D721Med (cell line): ENCODE results near the gene EEF1A1.
"Not testable (repeated sequence)": the region's sequence is repeated elsewhere in the genome, so short reads cannot be mapped to it uniquely, and the experiment has no call there.

Experiments used
- DNase-seq: peaks from one replicate; pipeline ENCODE4 v3.0.0; 2011; ENCODE audit warnings: low spot score; ENCODE audit not compliant: insufficient read length
- FAIRE-seq: peaks from 2 replicates; lab custom pipeline; 2011; peaks lifted over from hg19 to GRCh38; lab: Jason Lieb, UNC
- CTCF ChIP-seq: IDR thresholded peaks from 2 replicates; pipeline ENCODE4 v1.5.1; 2012; ENCODE audit warnings: mild to moderate bottlenecking, control low read depth; ENCODE audit not compliant: insufficient read depth; ENCODE audit errors: missing control alignments

EEF1A1 gene

GRCh38 chr6:73547036-73547435, 26.2 kb upstream of the EEF1A1 start:
- no peak for DNase-seq
- no peak for FAIRE-seq
- TF ChIP-seq CTCF, result no peak

- DNase-seq (no peak), FAIRE-seq (no peak)
Measured at GRCh38 chr6:73542891-73543290, 22.1 kb upstream of the EEF1A1 start.

GRCh38 chr6:73542481-73542880, 21.6 kb upstream of the EEF1A1 start:
- FAIRE-seq, result not testable (repeated sequence)

More at GRCh38 chr6:73542891-73543290, 22.1 kb upstream of the EEF1A1 start:
- no peak for TF ChIP-seq CTCF

GRCh38 chr6:73538116-73538779, 17.4 kb upstream of the EEF1A1 start:
- DNase-seq (no peak), FAIRE-seq (no peak)

More at GRCh38 chr6:73542481-73542880, 21.6 kb upstream of the EEF1A1 start:
- not testable (repeated sequence) for DNase-seq

GRCh38 chr6:73537677-73538076, 16.8 kb upstream of the EEF1A1 start:
- FAIRE-seq (no peak), DNase-seq (no peak)
- TF ChIP-seq CTCF, result no peak

More at GRCh38 chr6:73538116-73538779, 17.4 kb upstream of the EEF1A1 start:
- no peak for TF ChIP-seq CTCF

- TF ChIP-seq CTCF, result no peak
- FAIRE-seq, result no peak
- no peak for DNase-seq
Measured at GRCh38 chr6:73534628-73535027, 13.8 kb upstream of the EEF1A1 start.

- FAIRE-seq (no peak), DNase-seq (no peak)
- TF ChIP-seq CTCF, result no peak
Measured at GRCh38 chr6:73532293-73532692, 11.5 kb upstream of the EEF1A1 start.

- FAIRE-seq, result no peak
- DNase-seq, result no peak
- TF ChIP-seq CTCF, result no peak
Measured at GRCh38 chr6:73528897-73529296, 8.1 kb upstream of the EEF1A1 start.
